HG02884 (cell line): ENCODE data around the gene ZXDA.
A peak's percentile ranks its signal among the peaks of the same experiment; 100 is the strongest.
"Not testable (repeated sequence)": the region's sequence is repeated elsewhere in the genome, so short reads cannot be mapped to it uniquely, and the experiment has no call there.

Experiments
- ATAC-seq: cut with Tn5 transposase; IDR thresholded peaks from one replicate; pipeline ENCODE4 v1.9.1; 2021; ENCODE audit warnings: mild to moderate bottlenecking, moderate library complexity; ENCODE audit not compliant: unreplicated experiment

Gene ZXDA, protein sequence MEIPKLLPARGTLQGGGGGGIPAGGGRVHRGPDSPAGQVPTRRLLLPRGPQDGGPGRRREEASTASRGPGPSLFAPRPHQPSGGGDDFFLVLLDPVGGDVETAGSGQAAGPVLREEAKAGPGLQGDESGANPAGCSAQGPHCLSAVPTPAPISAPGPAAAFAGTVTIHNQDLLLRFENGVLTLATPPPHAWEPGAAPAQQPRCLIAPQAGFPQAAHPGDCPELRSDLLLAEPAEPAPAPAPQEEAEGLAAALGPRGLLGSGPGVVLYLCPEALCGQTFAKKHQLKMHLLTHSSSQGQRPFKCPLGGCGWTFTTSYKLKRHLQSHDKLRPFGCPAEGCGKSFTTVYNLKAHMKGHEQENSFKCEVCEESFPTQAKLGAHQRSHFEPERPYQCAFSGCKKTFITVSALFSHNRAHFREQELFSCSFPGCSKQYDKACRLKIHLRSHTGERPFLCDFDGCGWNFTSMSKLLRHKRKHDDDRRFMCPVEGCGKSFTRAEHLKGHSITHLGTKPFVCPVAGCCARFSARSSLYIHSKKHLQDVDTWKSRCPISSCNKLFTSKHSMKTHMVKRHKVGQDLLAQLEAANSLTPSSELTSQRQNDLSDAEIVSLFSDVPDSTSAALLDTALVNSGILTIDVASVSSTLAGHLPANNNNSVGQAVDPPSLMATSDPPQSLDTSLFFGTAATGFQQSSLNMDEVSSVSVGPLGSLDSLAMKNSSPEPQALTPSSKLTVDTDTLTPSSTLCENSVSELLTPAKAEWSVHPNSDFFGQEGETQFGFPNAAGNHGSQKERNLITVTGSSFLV

DNA sequence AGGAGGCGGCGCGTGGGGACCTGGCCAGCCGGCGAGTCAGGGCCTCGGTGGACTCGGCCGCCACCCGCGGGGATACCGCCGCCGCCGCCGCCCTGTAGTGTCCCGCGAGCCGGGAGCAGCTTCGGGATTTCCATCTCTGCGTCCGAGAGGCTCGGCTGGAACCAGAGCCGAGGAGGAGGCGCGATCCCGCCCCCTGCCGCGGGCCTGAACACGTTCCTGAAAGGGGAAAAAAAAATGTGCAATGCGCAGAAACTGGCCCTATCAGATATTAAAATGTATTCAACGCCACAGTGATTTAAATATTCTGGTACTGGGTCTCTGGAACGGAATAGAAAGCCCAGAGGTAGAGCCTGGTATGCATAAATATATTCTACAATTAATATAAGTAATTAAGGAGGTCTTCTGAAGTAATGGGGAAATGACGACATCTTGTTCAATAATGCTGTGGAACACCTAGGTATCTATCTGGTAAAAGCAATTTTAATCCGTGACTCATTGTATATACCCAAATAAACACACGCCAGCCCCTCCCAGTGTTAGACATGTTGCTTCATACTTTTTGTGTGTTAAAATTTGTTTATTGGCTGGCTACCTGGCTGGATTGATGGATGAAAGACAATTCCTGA is at the start of gene ZXDA:
Gene ZXDA, minus strand, starts transcription at position 172 of the 626 bp plus-strand sequence. Its CDS starts 38 bp downstream, at position 134.
- ATAC-seq: peak; percentile 61

- no peak for ATAC-seq
Observed at GRCh38 chrX:57952320-57952678, 42.0 kb upstream of the ZXDA start.

GRCh38 chrX:57951666-57952319 is 41.5 kb upstream of the ZXDA start:
- ATAC-seq: no peak

GRCh38 chrX:57933321-57933720 is 23.1 kb upstream of the ZXDA start:
- no peak for ATAC-seq

- no peak for ATAC-seq
Observed at GRCh38 chrX:57932266-57932665, 22.0 kb upstream of the ZXDA start.

DNA sequence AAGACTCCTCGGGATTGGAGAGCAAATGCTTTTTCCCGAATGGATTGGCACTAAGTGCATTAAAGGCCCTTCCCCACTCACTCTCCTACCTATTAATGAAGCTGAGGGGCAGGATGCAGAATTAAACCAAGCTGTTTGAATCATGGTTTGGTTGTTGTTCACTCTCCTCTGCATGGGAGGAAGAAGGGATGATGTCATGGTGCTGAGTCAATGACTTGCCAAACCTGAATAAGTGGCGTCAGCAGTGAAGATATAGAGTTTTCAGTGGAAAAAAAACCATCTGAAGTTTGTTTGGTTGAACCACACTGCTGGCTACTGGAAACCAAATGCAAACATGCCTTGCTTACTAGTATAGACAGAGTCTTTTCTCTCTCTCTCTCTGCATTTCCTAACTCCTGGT is 19.8 kb upstream of the ZXDA start:
- ATAC-seq: no peak

- no peak for ATAC-seq
Observed at GRCh38 chrX:57929373-57929772, 19.1 kb upstream of the ZXDA start.

DNA sequence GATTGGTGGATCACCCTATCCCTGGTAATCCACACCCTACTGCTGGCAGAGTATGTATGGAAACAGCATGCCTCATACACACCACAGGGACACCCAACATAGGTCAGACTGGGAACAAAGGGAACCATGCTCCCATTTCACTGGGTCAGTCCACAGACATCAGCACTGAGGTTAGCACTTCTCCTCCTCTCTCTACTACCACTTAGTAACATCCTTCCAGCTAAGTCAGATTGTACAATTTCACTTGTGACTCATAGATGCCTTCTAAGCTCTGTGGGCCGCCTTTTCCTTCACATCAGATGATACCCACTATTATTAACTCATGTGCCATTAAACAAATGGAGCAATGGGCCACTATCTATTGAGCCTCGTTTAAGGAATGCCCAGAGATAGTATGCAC is 15.5 kb upstream of the ZXDA start:
- no peak for ATAC-seq

DNA sequence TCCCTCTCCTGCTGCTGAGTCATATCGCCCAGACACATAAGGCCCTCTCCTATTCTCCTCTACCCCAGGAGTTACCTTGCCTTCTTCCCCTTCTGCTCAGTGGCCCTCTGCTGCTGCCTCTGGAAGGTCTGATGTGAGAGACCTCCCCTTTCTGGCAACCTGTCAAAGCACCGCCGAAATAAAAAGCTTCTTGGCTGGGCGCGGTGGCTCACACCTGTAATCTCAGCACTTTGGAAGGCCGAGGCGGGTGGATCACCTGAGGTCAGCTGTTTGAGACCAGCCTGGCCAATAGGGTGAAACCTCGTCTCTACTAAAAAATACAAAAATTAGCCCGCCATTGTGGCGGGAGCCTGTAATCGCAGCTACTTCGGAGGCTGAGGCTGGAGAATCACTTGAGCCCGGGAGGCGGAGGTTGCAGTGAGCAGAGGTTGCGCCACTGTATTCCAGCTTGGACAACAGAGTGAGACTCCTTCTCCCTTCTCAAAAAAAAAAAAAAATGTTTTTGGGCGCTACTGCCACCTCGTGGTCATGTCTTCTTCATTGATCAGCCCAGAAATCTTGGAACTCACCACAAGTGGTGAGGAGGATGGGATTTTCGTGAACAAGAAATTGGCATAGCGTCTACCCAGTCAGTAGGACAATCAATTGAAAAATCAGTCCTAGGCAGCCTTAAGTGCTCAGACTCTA is 8.6 kb upstream of the ZXDA start:
- ATAC-seq: no peak

DNA sequence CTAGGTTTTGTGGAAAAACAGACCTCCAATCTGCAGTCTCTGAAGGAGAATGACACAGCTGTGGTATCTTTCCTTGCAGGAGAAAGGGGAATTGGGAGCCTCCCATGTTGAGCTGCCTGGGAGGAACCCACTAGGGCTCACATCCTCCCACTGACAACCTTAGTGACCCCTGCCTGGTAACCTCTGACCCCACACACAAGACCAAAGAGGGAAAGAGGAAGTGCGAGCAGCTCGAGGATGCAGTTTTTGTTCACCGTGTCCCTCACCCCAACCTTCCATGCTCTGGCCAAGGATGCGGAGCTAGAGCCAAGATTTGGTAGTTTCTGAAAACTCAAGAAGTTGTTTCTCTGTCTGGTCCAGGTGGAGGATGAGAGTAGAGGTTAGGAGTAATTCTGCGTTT is 5.4 kb upstream of the ZXDA start:
- ATAC-seq: no peak

- ATAC-seq: peak; percentile 72
Observed at GRCh38 chrX:57909595-57910286, 517 bp downstream of the ZXDA start.

GRCh38 chrX:57908972-57909594 is 1.2 kb downstream of the ZXDA start:
- ATAC-seq: not testable (repeated sequence)

DNA sequence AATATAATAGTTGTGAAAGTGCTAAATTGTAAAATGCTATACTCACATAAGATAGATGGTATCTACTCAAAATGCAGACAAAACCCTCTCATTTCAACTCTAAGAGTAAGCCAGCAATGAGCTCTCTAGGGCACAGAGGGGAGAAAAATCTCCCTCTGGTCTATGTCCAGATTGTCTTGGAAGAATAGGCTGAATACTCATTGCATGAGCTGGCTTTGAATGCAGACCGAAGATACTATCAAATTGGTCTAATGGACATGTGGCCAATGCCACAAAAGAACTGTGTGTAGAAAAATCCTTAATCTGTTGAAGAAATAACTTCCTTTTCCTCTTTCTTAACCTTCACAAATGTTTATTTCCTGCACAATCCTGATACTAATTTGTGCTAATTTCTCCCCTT is 3.5 kb downstream of the ZXDA start:
- no peak for ATAC-seq

DNA sequence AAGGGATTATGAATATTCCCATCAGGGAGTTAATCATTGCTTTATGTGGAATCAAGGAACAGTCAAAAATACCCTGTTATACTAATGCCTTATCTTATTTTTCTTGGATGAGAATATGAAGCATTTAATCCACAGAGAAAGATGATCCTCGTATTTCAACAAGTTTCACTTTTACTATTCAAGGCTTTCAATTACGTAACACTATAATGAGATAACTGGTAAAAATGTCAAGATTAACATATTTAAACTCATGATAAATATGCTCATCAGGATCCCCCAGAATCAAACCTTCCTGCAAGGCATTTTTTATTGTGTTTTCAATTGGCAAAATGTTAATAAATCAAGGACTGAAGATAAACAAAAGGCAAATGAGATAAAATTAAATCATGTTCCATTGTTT is 5.1 kb downstream of the ZXDA start:
- ATAC-seq: no peak

GRCh38 chrX:57904176-57904880 is 5.9 kb downstream of the ZXDA start:
- no peak for ATAC-seq

GRCh38 chrX:57902633-57903032 is 7.6 kb downstream of the ZXDA start:
- no peak for ATAC-seq

DNA sequence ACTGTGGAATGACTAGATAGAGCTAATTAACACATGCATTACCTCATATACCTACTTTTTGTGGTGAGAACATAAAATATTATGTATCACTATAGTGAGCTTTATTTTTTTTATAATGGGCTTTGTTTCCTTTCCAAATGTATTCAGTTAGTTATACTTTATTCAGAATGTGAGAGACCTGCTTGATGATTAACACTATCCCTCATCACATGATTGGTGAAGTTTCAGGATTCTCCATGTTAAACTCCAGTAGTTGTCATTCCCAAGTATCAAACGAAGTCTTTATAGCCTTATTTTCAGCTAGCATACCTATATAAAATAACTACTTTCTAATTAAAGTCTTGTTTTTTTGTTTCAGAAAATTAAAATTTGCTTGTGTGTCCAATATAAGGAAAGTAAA is 8.8 kb downstream of the ZXDA start:
- no peak for ATAC-seq

DNA sequence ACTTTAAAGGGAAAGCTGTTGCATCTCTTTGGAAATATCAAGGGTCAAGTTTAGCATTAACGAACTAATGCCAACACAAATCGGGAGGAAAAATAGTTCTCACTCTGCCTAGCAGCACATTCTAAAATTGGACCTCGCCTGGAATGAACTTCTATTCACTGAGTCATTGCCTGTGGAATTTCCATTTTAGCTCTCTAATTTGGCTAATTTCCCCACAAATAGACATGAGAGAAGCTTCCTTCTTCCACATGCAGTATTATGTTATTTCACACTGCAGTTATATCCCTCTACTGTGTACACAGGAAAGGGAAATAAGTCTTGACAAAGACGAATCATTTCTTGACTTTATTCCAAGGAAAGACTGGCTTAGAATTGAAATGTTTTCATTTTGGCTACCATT is 9.3 kb downstream of the ZXDA start:
- no peak for ATAC-seq

DNA sequence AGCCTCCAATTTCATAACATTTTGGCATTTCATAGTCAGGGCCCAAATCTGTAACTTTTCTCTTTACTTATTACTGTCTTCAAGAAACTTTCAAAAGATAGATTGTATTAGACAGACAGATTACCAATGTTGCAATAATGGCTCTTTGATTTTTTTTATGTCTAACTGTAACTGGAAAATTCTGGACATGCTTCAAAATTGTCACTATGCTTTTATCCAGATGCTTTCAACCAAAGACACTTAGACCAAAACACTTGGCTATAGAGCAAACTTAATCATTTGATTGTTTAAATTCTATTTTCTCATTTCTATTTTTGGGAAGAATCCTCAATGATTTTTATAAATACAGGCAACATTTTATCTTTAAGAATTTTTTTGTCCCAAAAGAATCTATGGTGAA is 10.4 kb downstream of the ZXDA start:
- no peak for ATAC-seq
